NCI-H2196 treated with DMSO at 0.1 percent for 48 hours (cell line): ENCODE data around the gene YKT6.

Experiments used
- DNase-seq: peaks from one replicate; lab custom pipeline; 2025; ENCODE audit not compliant: unreplicated experiment; lab: John Stamatoyannopoulos, UW

Gene YKT6

DNA sequence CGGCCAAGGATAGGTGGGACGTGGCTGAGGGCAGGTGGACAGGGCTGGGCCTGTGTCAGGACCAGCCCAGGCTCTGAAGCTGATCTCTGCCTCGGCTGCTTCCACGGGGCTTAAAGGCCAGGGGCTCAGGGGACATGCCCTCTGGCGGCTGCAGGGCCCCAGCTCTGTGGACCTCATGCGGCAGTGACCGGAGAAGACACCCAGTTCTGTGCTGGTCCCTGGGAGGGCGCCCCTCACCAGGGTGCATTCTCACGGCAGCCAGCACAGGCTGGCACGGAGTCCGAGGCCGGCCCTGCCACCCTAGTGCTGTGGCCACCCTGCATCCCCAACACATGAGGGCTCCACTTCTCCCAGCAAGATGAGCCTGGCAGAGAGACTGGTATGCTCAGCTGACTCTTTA lies 30.3 kb downstream of the YKT6 start:
- no peak for DNase-seq

DNA sequence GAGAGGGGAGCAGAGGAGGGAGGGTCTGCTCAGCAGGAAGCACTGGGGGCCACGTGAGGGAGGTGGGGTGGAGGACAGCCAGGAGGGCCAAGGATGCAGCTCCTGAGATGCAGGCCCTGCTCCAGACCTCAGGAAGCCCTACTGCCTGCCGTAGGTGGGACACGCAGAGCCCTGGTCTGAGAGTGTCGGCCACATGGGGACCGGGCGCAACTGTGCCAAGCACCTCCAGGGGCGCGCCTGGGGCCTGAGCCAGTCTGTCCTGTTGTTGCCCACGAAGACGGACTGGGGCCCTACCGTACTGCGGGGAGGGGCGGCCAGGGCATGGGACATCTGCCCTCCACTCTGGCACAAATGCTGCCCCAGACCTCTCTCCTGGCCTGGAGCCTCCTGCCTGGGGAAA lies 31.6 kb downstream of the YKT6 start:
- no peak for DNase-seq

DNA sequence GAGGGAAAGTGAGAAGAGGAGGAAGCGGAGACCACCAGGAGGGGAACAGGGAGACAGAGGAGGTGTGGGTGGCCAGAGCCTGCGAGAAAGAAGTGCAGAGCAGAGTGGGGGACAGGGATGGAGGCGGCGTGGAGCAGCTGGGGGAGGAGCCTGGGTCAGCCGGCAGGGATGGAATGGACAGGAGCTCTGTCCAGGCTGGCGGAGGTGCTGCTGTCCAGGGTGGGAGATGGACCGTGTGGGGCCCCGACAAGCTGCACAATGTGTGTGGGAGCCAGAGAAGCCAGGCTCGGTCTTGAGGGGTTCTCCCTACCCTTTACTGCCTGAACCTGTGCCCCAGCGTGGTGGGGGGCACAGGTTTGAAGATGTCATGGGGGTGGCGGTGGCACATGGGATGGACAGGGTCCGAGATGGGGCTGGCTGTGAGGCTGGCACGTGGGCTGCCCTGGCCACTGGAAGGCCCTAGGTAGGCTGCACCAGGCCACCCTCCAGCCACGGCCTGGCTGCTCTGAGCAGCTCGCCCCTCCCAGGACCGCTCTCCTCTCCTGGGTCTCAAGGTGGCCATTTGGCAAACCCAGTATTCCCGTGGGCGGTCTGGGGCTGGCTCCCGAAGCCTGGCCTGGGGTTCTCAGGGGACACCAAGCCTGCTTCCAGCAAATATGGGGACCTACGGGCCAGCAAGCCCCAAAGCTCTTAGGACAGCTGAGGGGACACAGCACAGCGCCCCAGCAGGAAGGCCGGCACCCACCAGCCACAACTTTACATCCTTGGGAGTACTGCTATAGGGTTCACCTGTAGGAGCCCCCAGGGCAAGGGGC lies 32.3 kb downstream of the YKT6 start:
- DNase-seq: no peak

DNA sequence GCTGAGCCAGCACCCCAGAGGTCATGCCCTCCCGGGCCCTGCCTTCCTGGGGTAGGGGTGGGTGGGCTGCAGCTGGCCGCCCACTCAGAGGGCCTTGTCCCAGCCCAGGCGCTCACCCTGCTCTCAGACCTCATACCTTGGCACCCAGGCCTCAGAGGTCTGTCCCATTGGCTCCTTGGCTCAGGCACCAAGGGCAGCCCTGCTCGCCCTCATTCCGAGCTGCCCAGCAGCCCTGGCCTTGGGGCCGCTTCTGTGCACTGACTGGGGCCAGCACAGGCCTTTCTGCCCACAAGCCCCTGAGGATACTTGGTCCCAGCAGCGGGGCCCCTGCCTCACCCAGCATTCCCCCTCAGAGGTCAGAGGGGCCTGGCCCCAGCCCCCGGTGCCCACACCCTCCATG lies 34.3 kb downstream of the YKT6 start:
- no peak for DNase-seq

DNA sequence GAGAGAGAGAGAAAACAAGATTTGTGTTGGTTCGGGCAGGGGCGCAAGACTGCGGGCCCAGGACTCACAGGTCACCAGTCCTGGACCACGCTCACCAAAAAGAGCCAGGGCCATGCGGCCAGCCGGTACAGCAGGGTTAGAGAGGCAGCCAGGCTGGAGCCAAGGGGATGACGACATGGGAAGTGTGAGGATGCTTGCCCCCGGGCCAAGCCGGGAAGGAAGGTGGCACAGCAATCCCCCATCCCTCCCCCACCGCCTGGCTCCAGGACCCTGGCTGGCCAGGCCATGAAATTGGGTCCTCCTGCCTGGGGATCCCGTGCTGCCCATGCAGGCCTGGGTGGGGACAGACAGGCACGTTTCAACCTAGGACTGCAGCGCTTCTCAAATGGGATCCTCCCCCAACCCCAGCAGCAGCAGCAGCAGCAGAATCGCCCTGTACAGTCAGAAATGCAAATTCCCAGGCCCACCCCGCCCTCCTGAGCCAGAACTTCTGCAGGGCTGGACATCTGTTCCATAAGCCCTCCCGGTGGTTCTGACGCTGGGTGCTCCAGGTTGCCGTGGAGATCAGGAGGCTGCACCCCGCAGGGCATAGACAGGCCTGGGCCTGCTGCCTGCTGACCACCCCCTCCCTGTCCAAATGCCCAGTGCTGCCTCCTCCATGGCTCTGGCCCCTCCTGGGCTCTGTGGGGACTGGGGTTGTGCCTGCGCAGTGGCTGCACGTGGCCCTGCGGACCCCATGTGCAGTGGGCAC lies 35.0 kb downstream of the YKT6 start:
- peak; percentile 32 for DNase-seq

DNA sequence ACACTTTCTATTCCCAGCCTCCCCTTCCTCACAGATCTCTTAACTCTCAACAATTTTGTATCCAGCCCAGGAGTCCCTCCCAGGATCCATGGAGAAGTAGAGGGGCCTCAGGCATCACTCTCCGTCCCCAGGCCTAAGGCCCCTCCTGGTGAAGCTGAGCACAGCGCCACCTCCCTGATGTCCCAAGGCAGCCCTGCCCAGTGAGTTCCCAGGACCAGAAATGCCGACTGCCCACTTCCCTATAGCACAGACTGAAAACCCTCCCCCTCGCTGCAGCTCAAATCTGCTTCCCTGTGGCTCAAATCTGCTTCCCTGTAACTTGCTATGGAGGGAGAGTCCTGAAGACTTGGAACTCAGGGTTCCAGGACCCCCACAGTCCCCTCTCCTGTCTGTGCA lies 35.6 kb downstream of the YKT6 start:
- no peak for DNase-seq

DNA sequence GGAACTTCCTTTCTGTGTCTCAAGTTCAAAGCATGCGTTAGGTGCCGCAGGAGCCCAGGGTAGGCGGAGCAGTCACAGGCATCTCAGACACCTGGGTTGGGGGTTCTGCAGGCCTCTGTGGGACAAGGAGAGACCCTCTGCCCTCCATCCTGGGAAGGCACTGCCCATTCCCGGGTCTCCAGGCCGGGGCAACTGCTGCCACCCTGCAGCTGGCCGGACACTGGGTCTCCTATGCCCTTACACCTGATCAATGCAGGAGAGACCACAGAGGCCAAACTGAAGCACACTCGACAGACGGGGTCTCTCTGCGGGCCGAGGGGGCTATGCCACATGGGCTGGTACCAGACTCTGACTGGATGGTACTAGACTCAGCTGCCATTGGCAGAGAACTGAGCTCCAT lies 36.9 kb downstream of the YKT6 start:
- DNase-seq: no peak

DNA sequence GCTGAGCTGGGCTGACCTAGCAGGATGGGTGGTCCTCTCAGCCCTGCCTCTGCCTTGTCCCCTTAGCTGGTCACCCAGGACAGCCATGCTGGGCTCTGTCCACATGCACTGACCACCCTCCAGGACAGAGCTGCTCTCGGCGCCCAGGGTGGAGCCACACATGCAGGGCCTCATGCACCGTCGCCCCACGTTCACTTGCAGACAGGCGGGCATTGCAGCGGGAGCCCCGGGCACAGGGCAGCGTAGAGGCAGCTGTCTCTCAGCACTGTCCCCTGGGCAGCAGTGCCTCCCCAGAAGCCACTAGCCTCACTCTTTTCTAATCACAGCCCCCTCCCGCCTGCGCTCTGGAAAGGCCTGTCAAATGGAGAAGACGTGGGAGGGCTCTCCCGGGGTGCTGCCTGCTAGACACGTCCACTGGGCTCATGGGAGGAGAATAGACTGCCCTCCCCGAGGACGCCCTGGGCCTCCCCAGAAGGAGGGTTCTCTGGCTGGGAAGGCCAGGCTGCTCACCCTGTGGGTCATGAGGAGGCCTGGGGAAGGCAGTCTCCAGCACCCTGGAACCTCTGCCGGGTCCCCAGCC lies 37.4 kb downstream of the YKT6 start:
- DNase-seq: no peak

DNA sequence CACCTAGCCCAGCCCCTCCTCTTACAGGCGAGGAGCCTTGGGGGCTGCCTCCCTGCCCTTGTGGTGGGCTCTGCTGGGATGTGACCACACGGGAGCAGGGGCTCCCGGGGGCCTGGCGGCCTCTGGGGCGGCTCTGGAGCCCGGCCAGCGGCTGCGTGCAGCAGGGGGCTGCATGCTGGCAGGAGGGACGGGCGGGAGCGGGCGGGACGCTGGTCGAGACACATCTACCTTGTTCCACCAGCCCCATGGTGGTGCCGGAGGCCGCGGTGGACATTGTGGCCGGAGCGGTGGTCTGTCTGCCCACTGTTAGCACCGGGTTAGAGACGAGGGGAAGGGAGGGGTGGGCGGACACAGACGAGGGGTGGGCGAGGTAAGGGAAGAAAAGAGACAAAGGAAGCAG lies 38.6 kb downstream of the YKT6 start:
- DNase-seq: no peak

DNA sequence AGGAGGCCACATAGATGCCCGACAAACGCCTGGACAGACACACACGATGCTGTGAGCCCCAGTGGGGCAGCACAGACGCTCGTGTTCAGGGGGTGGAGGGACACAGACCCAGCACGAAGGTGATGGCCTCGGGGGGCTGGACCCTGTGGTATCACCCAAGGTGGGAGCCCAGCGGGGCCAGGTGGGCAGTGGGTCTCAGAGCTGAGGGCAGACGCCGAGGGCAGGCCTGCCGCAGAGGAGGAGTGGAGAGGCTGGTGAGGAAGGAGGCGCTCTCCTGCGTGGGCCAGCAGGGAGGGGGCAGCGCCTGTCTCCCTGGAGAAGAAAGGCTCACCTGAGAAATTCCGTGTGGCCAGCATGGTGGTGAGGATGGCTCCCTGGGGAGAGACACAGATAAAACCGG lies 39.6 kb downstream of the YKT6 start:
- DNase-seq: no peak

DNA sequence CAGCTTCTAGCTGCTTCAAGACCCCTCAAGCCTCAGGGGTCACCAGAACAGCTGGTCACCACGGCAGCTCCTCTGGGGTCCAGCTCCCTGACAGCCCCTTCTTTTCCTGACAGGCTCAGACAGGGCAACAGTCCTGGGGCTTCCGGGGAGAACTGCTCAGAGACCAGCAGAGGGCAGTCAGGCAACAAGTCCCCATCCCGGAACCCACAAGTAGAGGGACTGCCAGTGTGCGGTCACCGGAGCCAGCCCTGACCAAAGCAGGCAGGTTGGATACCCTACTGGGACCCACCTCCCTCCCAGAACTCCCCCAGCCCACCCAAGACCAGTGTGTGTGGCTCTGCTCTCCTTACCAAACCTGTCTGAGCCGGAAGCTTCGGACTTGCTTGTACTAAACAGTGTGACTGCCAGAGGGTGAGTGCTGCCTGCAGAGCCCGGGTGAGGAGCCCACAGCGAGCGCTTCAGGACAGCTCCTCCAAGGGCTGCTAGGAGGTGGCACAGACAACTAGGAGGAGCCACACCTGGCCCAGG lies 40.3 kb downstream of the YKT6 start:
- peak; percentile 65 for DNase-seq

DNA sequence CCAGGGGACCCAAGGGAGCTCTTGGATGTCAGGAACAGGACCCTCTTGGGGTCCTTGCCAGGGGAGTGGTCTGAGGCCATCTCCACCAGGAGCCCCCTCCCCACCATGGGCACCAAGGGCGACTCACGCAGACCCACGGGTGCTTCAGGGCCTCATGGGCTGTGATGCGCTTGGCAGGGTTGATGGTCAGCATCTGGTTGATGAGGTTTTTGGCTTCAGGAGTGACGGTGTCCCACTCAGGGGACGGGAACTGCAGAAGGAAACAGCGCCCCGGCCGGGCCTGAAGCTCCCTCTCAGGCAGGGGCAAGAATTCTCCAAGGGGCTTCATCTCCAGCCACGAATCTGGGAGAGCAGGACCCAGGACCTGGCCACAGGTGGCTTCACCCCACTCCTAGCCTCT lies 41.3 kb downstream of the YKT6 start:
- DNase-seq: no peak

DNA sequence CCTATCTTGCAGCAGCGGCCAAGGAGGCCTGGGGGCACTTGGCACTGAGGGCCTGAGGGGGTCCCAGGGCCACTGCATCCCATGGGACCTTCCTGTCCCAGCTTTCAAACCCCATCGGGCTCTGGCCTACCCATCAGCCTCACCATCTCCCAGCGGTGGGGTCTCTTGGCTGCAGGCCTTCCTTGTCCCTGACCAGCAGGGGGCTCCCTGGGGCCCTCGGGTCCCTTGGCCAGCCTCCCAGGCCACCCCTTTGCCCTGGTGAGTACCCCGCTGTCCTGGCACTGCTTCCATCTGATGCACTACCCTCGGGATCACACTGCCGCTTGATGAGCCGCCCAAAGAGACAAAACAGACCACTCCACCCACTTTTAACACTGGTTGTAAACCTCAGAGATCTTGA lies 43.5 kb downstream of the YKT6 start:
- no peak for DNase-seq

DNA sequence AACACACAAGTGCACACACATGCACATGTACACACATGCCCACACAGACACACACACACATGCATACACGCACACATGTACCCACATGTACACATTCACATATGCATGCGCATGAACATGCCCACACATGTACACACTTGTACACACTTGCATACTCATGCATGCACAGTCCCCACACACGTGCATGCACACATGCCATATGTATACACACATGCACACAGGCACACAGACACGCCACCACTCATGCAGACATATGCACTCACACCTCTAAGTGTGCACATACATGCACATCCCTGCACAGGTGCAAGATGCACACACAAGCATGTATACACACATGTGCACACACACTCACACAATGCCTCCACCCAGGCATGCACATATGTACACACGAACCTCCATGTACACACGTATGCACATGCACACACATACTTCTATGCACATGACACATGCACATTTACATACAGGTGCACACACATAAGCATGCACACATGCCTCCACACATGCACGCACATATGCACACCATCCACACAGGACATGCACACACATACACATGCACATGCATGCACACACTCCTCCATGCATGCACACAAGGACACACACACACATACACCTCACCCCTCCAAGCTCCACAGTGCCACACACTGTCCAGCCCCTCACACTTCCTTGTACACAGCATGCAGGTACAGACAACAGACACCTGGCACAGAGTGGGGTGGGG lies 45.8 kb downstream of the YKT6 start:
- no peak for DNase-seq

DNA sequence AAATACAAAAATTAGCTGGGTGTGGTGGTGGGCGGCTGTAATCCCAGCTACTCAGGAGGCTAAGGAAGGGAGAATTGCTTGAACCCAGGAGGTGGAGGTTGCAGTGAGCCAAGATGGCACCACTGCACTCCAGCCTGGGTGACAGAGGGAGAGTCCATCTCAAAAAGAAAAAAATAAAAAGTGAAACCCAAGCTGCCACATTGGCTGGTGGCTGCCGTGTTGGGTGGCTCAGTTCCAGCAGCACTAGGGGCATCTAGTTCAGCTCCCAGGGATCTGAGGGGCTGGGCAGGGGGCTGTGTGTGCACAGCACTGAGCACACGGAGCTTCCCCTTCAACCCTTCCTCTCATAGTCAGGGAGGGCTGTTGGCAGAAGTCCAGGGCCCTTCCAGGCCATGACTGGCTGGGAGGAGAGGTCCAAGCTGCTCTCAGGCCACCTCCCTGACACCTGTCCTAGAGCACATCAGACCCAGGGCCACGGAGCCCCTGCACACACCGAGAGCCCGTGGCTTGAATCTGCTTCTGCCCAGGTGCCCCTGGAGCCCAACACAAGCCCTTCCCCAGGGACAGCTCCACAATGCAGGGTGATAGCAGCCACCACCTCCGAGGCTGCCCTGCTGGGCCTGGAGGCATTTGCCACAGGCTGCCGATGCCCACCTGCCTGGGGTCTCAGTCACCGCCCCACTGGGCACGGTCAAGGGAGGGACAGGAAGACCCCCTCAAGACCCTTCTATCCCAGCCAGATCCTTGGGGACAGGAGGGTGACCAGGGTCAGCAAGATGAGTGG lies 47.3 kb downstream of the YKT6 start:
- DNase-seq: no peak

DNA sequence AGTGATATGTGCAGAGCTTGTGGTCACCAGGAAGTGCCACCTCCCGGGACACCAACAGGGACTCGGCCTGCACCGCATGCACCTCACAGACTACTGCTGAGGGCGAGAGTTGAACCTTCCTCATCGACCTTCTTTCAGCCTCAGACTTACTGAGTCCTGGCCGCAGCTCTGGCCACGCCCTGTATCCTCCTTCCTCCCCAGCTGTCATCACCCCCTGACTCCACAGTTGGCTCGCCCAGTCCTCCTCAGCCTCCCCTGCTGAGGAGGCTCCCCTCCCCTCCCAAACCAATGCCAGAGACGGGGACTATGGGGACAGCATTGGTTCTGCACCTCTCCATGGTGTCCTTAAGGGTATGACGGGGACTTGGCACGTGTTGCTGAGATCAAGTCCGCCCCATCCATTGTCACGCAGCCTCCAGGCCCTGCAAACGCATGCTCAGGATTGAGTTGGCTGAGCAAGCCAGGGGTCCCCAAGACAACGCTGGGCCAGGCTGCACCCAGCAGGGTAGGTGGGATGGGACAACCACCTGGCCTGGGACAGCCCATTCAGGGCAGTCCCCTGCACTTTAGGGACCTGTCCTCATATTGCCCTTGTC lies 49.0 kb downstream of the YKT6 start:
- DNase-seq: no peak

DNA sequence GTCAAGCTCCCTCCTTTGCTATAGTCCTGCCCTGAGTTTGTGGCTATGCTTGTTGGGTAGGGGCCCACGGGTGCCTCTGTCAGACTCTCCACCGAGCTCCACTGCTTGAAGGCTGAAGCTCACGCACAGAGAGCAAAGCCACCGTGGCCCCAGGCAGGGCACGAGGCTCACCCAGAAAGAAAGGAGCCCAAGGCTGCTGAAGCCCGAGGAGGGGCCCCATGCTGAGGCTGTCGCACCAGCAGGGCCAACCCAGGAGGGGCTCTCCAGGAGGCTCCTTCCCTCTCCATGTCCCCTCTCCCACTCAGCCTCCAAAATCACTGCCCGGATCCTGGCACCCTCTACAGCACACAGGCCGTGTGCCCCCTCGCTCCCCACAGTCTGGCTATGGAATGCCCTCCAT lies 50.5 kb downstream of the YKT6 start:
- DNase-seq: no peak

DNA sequence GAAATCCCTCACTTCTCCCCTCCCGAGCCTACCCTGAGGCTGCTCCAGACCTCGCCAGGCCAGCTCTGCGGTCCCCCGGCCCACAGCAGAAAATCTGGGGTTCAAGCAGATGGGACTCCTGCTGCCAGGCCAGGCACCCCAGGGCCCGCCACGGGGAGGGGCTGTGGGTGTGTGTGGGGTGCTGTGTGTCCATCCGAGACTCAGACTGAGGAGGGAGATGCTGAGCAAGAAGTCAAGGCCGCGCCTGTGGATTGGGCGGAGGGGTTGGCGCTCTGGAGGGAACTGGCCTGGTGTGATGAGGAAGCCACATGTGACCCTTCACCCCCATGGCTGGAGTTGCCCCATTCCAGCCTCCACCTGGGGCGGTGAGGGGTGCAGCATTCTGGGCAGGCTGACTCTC lies 51.1 kb downstream of the YKT6 start:
- DNase-seq: no peak

DNA sequence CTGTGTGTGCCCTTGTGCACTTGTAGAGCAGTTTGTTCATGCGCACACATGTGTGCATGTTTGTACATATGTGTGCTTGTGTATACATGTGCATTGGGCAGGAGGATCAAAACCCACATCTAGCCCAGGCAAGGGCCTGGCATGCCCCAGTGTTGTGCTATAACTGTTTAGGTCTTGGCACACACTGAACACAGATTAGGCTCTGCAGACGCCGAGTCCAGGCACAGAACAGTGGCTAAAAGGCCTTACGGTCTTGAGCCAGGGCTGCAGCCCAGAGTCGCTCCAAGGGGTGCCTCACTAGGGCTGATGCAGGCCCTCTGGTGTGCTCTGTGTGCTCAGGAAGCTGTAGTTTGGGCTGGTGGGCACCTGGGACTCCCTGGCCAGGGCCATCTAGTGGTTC lies 55.7 kb downstream of the YKT6 start:
- DNase-seq: no peak

DNA sequence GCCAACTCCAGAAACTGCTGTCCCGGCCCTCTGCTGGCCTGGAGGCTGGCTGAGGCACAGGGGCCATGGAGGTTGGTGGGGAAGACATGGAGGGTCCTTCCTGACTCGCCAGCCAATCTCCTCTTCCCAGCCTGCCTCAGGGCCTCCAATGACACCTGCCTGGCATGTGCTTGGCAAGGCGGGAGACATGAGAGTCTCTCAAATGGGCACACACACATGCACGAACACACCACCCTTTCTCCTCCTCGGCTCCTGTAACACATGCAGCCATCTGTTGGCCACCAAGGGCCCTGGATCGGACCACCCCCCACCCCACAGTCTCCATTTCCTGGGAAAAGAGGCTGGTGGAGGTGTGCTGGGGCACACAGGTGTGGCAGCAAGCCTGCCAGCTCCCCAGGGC lies 56.4 kb downstream of the YKT6 start:
- no peak for DNase-seq
